VCaP (cell line): Measurements from ENCODE around the gene CORO7.

ENCODE experiments used
- H3K27ac ChIP-seq: fragments of 450-650 bp; 2 replicates; pipeline ENCODE4 v1.5.1; 2017
- CTCF ChIP-seq: fragments of 450-650 bp; conservative IDR thresholded peaks from 2 replicates; pipeline ENCODE4 v1.5.1; 2017; ENCODE audit warnings: mild to moderate bottlenecking, moderate library complexity

Gene CORO7

GRCh38 chr16:4416200-4417032, at the start of gene CORO7:
Gene CORO7, minus strand, starts transcription at chr16:4416596. Its CDS starts 78 bp downstream, at chr16:4416518.
- no peak for TF ChIP-seq CTCF
- peak within 1 kb of the TSS; percentile 67 for H3K27ac ChIP-seq

- H3K27ac ChIP-seq: no peak overlapping the region
Observed at GRCh38 chr16:4463522-4464163, 47.2 kb upstream of the CORO7 start.

GRCh38 chr16:4461250-4462085, 45.1 kb upstream of the CORO7 start:
- no peak for TF ChIP-seq CTCF
- H3K27ac ChIP-seq: no peak overlapping the region

More at GRCh38 chr16:4463522-4464163, 47.2 kb upstream of the CORO7 start:
- TF ChIP-seq CTCF: no peak

- no peak for TF ChIP-seq CTCF
- no peak overlapping the region for H3K27ac ChIP-seq
Observed at GRCh38 chr16:4460936-4461249, 44.5 kb upstream of the CORO7 start.

- H3K27ac ChIP-seq: no peak overlapping the region
- TF ChIP-seq CTCF: no peak
Observed at GRCh38 chr16:4455951-4456350, 39.6 kb upstream of the CORO7 start.

- no peak for TF ChIP-seq CTCF
- no peak overlapping the region for H3K27ac ChIP-seq
Observed at GRCh38 chr16:4455081-4455480, 38.7 kb upstream of the CORO7 start.

GRCh38 chr16:4454623-4455022, 38.2 kb upstream of the CORO7 start:
- TF ChIP-seq CTCF: no peak
- no peak overlapping the region for H3K27ac ChIP-seq
